DMS79 treated with DMSO at 0.1 percent for 48 hours (cell line): Measurements from ENCODE around the gene RBBP8NL.

Source experiments
- DNase-seq: peaks from one replicate; lab custom pipeline; 2025; lab: John Stamatoyannopoulos, UW

RBBP8NL gene

DNA sequence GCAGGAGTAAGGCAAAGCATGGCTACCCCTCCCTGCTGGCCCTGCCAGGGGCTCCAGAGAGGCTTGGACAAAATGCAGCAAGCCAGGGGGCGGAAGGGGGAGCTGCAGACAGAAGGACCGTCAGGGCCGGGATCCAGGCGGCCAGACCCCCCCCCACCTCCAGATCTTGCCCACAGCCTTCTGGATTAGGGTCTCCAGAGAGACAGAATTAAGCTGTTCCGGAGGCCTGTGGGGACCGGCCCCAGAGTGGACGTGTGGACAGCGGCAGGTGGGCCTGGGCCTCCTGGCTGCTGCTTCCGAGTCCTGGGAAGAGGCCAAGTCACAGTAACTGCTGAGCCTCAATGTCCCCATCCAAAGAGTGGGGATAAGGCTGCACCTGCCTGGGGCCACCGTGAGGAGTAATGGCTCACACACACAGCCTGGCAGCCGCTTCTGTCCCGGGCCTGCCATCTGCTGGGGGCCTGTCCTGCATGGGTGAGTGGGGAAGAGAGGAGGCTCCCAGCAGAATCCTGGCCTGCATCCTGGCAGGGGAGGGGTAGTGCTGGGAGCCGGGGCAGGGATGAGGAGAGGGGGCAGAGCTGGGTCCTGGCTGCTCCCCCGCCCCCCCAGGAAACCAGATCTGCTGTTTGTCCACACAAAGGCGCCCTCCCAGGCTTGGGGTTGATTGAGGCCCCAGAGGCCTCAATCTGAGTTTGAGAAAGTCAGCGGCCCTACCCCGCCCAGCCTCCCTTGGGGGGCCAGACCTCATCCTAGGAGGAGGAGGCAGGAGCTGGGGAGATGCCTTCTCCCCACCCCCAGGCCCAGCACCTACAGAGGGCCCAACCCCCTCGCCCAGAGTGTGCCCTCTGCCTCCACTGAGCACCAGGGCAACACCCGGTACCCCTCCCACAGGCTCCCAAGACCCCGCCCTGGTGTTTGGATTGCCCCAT is 64.1 kb downstream of the RBBP8NL start:
- DNase-seq = no peak

- DNase-seq = no peak
Observed at GRCh38 chr20:62362590-62362940, 64.8 kb downstream of the RBBP8NL start.

GRCh38 chr20:62361799-62362589 is 65.3 kb downstream of the RBBP8NL start:
- no peak for DNase-seq

- DNase-seq = no peak
Observed at GRCh38 chr20:62360854-62361798, 66.2 kb downstream of the RBBP8NL start.
